Measurements from ENCODE around the gene DPM3.
A peak's percentile ranks its signal among the peaks of the same experiment; 100 is the strongest.

Gene DPM3

GRCh38 chr1:155127967-155128754 lies 12.2 kb downstream of the DPM3 start:
- Histone ChIP-seq H3K27ac (no peak overlapping the region), H3K27me3 (replicated peaks) (peaks cover 28% of the 10 kb centered on the region), H3K4me3 (ENCODE audit: low read depth, low read length) (peak overlapping the region; percentile 35), H3K36me3 (replicated peaks) (no peaks in the 10 kb centered on the region)
- no peak for TF ChIP-seq CTCF (IDR thresholded peaks at IDR 0.05; ENCODE audit: low read depth, low read length, missing control alignments)
- no peak for DNase-seq
- in situ Hi-C loops (cut with HindIII; ENCODE audit: low pct_ligation_motif_present, low sequenced_read_pairs): no loop called here

GRCh38 chr1:155127105-155127966 lies 13.0 kb downstream of the DPM3 start, which contains the start of gene EFNA1:
EFNA1 (plus strand) TSS chr1:155127876; CDS start chr1:155127978, 102 bp downstream.
- H3K27ac ChIP-seq: no peak within 1 kb of the TSS
- peaks cover 28% of the 10 kb centered on the region for H3K27me3 ChIP-seq (replicated peaks)

DNA sequence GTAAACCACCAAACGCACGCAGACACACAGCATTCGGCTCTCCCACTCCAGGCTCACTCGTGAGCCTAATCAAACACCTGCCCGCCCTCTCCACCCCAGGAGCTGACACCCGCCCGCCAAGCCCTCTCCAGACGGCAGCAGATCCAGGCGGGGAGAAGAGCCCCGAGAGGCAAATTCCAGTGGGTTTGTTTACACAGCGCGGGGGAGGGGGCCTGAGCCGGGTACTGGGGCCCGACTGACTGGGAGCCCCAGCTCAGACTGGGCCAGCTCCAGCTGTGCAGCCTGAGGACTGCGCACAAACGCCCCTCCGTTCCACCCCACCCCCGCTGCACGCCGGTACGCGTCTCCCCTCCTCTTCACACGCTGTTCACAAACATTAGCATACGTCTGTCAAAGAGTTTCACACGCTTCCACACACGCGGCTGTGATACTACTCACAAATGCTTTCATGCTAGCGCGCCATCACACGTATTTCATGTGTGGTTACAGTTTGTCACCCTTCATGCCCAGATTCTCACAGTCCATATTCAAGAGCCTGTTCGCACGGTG lies 13.7 kb downstream of the DPM3 start:
- TF ChIP-seq CTCF (IDR thresholded peaks at IDR 0.05; ENCODE audit: low read depth, low read length, missing control alignments): no peak
- peak; percentile 38 for DNase-seq
- peaks cover 28% of the 10 kb centered on the region for H3K27me3 ChIP-seq (replicated peaks)
- in situ Hi-C loops (cut with HindIII; ENCODE audit: low pct_ligation_motif_present, low sequenced_read_pairs): no loop called here
- H3K36me3 ChIP-seq (replicated peaks): no peaks in the 10 kb centered on the region
- H3K4me3 ChIP-seq (ENCODE audit: low read depth, low read length): peak overlapping the region; percentile 44
- no peak overlapping the region for H3K27ac ChIP-seq

More at GRCh38 chr1:155127105-155127966, 13.0 kb downstream of the DPM3 start, which contains the start of gene EFNA1:
- no peaks in the 10 kb centered on the region for H3K36me3 ChIP-seq (replicated peaks)
- DNase-seq: peak; percentile 41
- peak within 1 kb of the TSS; percentile 44 for H3K4me3 ChIP-seq (ENCODE audit: low read depth, low read length)
- in situ Hi-C loops (cut with HindIII; ENCODE audit: low pct_ligation_motif_present, low sequenced_read_pairs): no loop called here
- no peak for TF ChIP-seq CTCF (IDR thresholded peaks at IDR 0.05; ENCODE audit: low read depth, low read length, missing control alignments)

- DNase-seq: no peak
- in situ Hi-C loops (cut with HindIII; ENCODE audit: low pct_ligation_motif_present, low sequenced_read_pairs): no loop called here
- no peak overlapping the region for H3K27ac ChIP-seq
- H3K27me3 ChIP-seq (replicated peaks): peaks cover 31% of the 10 kb centered on the region
- no peaks in the 10 kb centered on the region for H3K36me3 ChIP-seq (replicated peaks)
- no peak for TF ChIP-seq CTCF (IDR thresholded peaks at IDR 0.05; ENCODE audit: low read depth, low read length, missing control alignments)
- peak overlapping the region; percentile 44 for H3K4me3 ChIP-seq (ENCODE audit: low read depth, low read length)
These were observed 14.3 kb downstream of the DPM3 start for GRCh38 chr1:155125946-155126555.

DNA sequence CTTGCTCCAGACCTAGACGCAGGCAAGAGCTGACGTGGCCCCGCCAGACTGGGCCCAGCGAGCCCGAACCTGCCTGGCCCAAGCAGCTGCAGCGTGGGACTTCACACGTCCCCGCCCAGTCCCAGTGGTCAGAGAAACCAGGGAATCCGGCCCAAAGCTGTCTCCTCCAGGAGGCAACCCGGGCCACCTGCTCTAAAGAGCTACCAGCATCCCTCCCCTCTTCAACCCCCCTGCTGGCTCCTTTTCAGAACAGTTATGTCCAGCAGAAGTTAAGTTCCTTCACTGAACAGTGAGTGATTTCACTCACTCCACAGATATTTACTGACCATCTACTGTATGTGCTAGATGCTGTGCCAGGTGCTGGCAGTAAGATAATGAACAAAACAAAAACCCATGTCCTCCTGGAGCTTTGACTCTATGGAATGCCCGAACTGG lies 14.8 kb downstream of the DPM3 start:
- peaks cover 33% of the 10 kb centered on the region for H3K27me3 ChIP-seq (replicated peaks)
- in situ Hi-C loops (cut with HindIII; ENCODE audit: low pct_ligation_motif_present, low sequenced_read_pairs): no loop called here
- DNase-seq: no peak
- H3K36me3 ChIP-seq (replicated peaks): no peaks in the 10 kb centered on the region
- no peak overlapping the region for H3K4me3 ChIP-seq (ENCODE audit: low read depth, low read length)
- TF ChIP-seq CTCF (IDR thresholded peaks at IDR 0.05; ENCODE audit: low read depth, low read length, missing control alignments): no peak
- H3K27ac ChIP-seq: no peak overlapping the region

Measured in brain microvascular endothelial cell (primary cell).